Measurements from ENCODE around the gene ADPRM.

The ADPRM gene

GRCh38 chr17:10697092-10698081 lies at the start of gene ADPRM, which contains the start of gene SCO1:
TSS of gene ADPRM (plus strand) at chr17:10697594. CDS start at chr17:10704927, 7,333 bp downstream.
TSS of gene SCO1 (minus strand) at chr17:10697533. CDS start at chr17:10697507, 26 bp downstream.
- no peak for TF ChIP-seq ZNF274 (IDR thresholded peaks at IDR 0.05; ENCODE audit: low read depth, low read length)
- peak within 1 kb of the TSS; percentile 94 for H3K4me3 ChIP-seq (ENCODE audit: low read length)

GRCh38 chr17:10648381-10648780 lies 49.0 kb upstream of the ADPRM start:
- H3K4me3 ChIP-seq (ENCODE audit: low read length) = no peak overlapping the region
- TF ChIP-seq ZNF274 (IDR thresholded peaks at IDR 0.05; ENCODE audit: low read depth, low read length) = no peak

- no peak for TF ChIP-seq ZNF274 (IDR thresholded peaks at IDR 0.05; ENCODE audit: low read depth, low read length)
- H3K4me3 ChIP-seq (ENCODE audit: low read length) = no peak overlapping the region
Observed at GRCh38 chr17:10648956-10649355, 48.4 kb upstream of the ADPRM start.

GRCh38 chr17:10649602-10650001 lies 47.8 kb upstream of the ADPRM start:
- TF ChIP-seq ZNF274 (IDR thresholded peaks at IDR 0.05; ENCODE audit: low read depth, low read length) = no peak
- H3K4me3 ChIP-seq (ENCODE audit: low read length) = no peak overlapping the region

- H3K4me3 ChIP-seq (ENCODE audit: low read length) = no peak overlapping the region
- no peak for TF ChIP-seq ZNF274 (IDR thresholded peaks at IDR 0.05; ENCODE audit: low read depth, low read length)
Observed at GRCh38 chr17:10651927-10652326, 45.5 kb upstream of the ADPRM start.

- H3K4me3 ChIP-seq (ENCODE audit: low read length) = no peak overlapping the region
- TF ChIP-seq ZNF274 (IDR thresholded peaks at IDR 0.05; ENCODE audit: low read depth, low read length) = no peak
Observed at GRCh38 chr17:10652984-10653659, 44.3 kb upstream of the ADPRM start.

GRCh38 chr17:10653987-10654386 lies 43.4 kb upstream of the ADPRM start:
- TF ChIP-seq ZNF274 (IDR thresholded peaks at IDR 0.05; ENCODE audit: low read depth, low read length) = no peak

GRCh38 chr17:10657148-10657547 lies 40.2 kb upstream of the ADPRM start, which contains the start of gene MYH3:
TSS of gene MYH3 (minus strand) at chr17:10657309. CDS start at chr17:10655064, 2,245 bp downstream.
- no peak within 1 kb of the TSS for H3K4me3 ChIP-seq (ENCODE audit: low read length)
- no peak for TF ChIP-seq ZNF274 (IDR thresholded peaks at IDR 0.05; ENCODE audit: low read depth, low read length)

More at GRCh38 chr17:10653987-10654386, 43.4 kb upstream of the ADPRM start:
- no peak overlapping the region for H3K4me3 ChIP-seq (ENCODE audit: low read length)

- TF ChIP-seq ZNF274 (IDR thresholded peaks at IDR 0.05; ENCODE audit: low read depth, low read length) = no peak
- H3K4me3 ChIP-seq (ENCODE audit: low read length) = no peak overlapping the region
Observed at GRCh38 chr17:10657879-10658278, 39.5 kb upstream of the ADPRM start.

- TF ChIP-seq ZNF274 (IDR thresholded peaks at IDR 0.05; ENCODE audit: low read depth, low read length) = no peak
- H3K4me3 ChIP-seq (ENCODE audit: low read length) = no peak overlapping the region
Observed at GRCh38 chr17:10661437-10661836, 36.0 kb upstream of the ADPRM start.

GRCh38 chr17:10663231-10663630 lies 34.2 kb upstream of the ADPRM start:
- no peak overlapping the region for H3K4me3 ChIP-seq (ENCODE audit: low read length)
- no peak for TF ChIP-seq ZNF274 (IDR thresholded peaks at IDR 0.05; ENCODE audit: low read depth, low read length)

GRCh38 chr17:10664571-10664970 lies 32.8 kb upstream of the ADPRM start:
- TF ChIP-seq ZNF274 (IDR thresholded peaks at IDR 0.05; ENCODE audit: low read depth, low read length) = no peak
- no peak overlapping the region for H3K4me3 ChIP-seq (ENCODE audit: low read length)

- H3K4me3 ChIP-seq (ENCODE audit: low read length) = no peak overlapping the region
- TF ChIP-seq ZNF274 (IDR thresholded peaks at IDR 0.05; ENCODE audit: low read depth, low read length) = no peak
Observed at GRCh38 chr17:10666906-10667305, 30.5 kb upstream of the ADPRM start.

GRCh38 chr17:10668775-10669174 lies 28.6 kb upstream of the ADPRM start:
- H3K4me3 ChIP-seq (ENCODE audit: low read length) = no peak overlapping the region
- TF ChIP-seq ZNF274 (IDR thresholded peaks at IDR 0.05; ENCODE audit: low read depth, low read length) = no peak

Data from GM08714 (cell line).